NOMO-1 treated with DMSO at 0.1 percent for 48 hours (cell line): Measurements from ENCODE around the gene KCNK18.

Experiments used
- DNase-seq: peaks from one replicate; lab custom pipeline; 2025; ENCODE audit not compliant: unreplicated experiment; lab: John Stamatoyannopoulos, UW

Gene KCNK18

GRCh38 chr10:117249493-117250093 lies 52.3 kb downstream of the KCNK18 start:
- DNase-seq = no peak

DNA sequence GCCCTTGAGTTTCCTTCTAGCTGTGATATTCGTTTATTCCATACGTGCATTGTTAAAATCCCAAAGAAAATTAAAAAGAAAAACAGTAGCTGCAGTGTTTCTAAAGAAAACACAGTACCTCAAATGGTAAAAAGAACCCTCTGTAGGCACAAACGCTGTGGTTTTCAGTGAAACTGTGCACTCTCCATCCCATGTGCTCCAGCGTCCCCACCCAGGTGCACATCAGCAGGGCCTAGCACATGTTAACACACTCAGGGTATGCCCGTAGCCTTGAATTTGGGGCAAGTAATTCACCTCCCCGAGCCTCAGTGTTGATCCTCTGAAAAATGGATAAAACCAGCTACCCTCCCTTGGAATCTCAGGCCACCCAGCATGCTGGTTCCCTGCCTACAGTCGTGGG lies 53.1 kb downstream of the KCNK18 start:
- DNase-seq = no peak

DNA sequence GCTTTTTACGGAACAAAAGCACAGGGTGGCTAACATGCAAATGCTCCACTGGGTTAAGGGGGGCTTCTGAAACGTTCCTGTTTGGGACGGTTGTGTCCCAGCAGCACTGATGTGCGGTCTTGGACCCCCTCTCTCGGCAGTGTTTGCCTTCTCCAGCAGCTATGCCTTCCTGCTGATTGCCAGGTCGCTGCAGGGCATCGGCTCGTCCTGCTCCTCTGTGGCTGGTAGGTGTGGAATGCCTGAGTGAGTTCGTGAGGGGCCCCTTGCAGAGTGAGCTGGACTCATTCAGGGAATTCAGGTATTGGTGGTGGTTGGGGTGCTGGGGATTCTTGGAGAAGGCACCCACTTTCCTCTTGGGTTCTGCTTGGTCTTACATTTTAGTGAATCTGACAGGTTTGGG lies 56.6 kb downstream of the KCNK18 start:
- no peak for DNase-seq

DNA sequence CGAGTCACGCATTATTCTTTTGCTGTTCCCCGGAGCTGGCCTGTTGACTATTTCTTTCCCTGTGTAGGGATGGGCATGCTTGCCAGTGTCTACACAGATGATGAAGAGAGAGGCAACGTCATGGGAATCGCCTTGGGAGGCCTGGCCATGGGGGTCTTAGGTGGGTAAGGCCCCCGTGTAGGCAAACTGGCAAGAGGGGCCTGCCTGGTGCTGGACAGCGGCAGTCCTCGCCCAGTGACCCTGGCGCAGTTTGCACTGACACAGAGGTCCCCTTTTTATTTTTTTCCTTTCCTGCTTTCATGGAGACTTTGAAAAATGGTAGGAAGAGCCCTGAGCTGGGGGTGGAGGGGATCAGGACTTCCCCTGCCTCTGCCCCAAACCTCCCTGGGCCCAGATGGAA lies 57.0 kb downstream of the KCNK18 start:
- no peak for DNase-seq

GRCh38 chr10:117254774-117255735 lies 57.8 kb downstream of the KCNK18 start:
- no peak for DNase-seq

- DNase-seq = no peak
These were observed 58.7 kb downstream of the KCNK18 start for GRCh38 chr10:117255835-117256460.

GRCh38 chr10:117256910-117257309 lies 59.6 kb downstream of the KCNK18 start:
- DNase-seq = no peak

DNA sequence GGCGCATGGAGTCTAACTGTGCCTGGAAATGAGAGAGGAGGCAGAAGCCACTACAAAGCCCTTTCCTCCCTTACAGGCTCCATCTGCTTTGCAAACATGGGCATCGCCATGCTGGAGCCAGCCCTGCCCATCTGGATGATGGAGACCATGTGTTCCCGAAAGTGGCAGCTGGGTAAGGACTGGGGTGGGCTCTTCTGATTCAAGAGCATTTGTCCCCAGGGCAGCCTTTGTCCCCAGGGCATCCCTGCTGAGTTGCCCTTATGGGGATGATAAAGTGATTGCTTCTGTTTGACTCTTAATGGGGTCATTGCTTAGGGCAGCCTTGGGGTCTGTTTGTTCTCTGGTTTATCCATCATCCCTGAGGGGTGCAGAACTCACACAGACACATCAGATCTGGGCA lies 60.4 kb downstream of the KCNK18 start:
- no peak for DNase-seq

DNA sequence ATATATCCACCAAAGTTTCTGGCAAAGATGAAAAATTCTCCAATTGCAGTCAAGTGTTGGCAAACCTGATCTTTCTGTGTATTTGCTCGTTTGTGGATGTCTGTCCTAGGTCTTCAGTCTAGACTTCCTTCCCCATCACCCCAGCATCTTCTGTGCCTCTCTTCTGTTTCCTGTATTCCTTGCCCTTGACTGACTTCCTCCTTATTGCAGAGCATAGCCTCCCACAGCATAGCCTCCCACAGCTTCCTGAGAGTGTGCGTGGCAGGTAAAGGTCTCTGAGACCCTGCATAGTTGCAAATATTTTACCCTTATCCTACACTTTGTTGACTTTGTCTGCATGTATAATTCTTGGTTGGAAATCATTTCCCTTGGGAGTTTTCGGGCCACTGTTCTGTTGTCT lies 62.0 kb downstream of the KCNK18 start:
- DNase-seq = peak; percentile 23
